SHP77 (cell line): ENCODE measurements around the gene ZNF526.
A peak's percentile ranks its signal among the peaks of the same experiment; 100 is the strongest.
"Not testable (repeated sequence)": the region's sequence is repeated elsewhere in the genome, so short reads cannot be mapped to it uniquely, and the experiment has no call there.

Source experiments
- DNase-seq, 2 experiments: peaks; one replicate each; lab custom pipeline; 2025; lab: John Stamatoyannopoulos, UW

The ZNF526 gene

GRCh38 chr19:42246922-42247639 lies 27.0 kb downstream of the ZNF526 start:
- DNase-seq, result no peak

- DNase-seq, result no peak
These were observed 27.6 kb downstream of the ZNF526 start for GRCh38 chr19:42247640-42248199.

DNA sequence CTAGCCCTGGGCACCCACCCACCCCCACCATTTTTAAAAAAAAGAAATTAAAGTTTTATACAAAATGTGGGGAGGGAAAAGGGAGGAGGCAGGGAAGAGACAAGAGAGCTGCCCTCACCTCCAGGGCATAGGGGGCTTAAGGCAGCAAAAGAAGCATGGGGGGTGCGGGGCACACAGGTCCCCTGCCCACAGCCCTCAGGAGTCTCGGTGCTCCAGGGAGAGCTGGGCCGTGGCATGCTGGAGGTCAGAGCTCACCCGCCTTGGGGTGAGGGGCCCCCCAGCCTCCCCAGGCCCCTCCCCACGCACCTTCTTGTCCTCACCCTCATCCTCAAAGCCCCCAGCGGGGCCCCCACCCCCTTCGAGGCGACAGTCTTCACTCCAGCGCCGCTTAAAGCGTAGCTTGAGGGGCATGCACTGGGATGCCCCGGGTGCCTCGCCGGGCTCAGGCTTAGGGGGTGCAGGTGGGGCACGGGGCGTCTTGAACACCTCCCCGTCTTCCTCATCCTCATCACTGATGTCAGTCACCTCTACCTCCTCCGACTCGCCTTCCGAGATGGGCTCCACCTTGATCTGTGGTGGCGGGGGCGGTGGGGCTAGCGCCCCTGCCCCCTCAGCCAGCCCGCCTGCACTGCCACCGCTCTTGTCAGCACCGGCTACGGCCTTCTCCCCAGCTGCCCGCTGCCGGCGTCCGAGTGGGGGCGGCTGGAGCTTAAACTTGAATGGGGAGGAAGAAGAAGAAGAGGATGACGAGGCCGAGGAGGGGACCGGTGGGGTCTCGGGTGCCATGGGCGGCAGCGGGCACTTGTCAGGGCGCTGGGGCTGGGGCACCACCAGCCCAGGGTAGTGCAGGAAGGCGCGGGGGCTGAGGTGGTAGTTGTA lies 28.4 kb downstream of the ZNF526 start:
- no peak for DNase-seq

DNA sequence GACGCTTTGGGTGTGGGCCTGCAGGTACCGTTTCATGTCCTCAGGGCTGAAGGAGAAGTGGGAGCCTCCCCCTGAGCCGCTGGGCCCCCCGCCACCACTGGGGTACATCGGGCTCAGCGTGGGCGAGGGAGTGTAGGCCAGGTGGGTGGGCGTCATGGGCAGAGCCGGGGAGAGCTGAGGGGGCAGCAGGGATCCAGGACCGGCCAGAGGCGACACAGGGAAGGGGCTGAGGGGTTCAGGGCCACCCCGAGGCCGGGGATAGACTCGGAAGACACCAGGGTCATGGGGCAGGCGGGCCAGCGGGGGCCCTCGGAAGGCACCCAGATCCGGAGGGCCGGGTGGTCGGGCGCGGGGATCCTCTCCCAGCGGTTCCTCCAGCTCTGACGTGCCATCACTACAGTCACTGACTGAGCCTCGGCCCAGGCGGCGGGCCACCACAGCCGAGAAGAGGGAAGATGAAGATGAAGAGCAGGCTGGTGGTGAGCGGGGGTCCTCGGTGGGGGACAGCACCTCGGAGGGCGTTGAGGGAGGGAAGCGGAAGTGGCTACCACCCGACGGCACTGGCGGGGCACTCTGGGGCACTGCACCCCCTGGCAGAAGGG lies 29.1 kb downstream of the ZNF526 start:
- no peak for DNase-seq

- DNase-seq, result no peak
These were observed 29.7 kb downstream of the ZNF526 start for GRCh38 chr19:42249769-42250168.

DNA sequence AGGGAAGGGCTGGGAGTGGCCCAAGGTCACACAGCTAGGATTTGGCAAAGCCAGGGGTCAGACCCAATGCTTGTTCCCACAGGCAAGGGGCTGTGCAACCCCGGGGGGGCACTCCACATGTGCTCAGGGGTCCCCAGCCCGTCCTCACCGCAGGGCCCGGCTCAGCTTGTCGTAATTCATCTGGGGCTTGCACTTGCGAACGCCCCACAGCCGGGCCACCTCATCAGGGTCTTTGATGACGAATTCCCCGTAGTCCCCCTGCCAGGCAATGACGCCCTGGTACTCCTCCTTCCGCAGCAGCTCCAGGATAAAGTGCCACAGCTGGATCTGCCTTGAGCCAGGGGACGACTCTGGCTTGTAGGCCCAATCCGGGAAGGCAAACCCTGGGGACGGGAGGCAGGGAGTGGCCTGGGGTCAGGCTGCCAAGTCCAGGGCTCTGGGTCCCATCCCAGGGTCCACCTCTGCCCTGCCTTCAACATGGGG lies 30.1 kb downstream of the ZNF526 start:
- DNase-seq, result no peak

DNA sequence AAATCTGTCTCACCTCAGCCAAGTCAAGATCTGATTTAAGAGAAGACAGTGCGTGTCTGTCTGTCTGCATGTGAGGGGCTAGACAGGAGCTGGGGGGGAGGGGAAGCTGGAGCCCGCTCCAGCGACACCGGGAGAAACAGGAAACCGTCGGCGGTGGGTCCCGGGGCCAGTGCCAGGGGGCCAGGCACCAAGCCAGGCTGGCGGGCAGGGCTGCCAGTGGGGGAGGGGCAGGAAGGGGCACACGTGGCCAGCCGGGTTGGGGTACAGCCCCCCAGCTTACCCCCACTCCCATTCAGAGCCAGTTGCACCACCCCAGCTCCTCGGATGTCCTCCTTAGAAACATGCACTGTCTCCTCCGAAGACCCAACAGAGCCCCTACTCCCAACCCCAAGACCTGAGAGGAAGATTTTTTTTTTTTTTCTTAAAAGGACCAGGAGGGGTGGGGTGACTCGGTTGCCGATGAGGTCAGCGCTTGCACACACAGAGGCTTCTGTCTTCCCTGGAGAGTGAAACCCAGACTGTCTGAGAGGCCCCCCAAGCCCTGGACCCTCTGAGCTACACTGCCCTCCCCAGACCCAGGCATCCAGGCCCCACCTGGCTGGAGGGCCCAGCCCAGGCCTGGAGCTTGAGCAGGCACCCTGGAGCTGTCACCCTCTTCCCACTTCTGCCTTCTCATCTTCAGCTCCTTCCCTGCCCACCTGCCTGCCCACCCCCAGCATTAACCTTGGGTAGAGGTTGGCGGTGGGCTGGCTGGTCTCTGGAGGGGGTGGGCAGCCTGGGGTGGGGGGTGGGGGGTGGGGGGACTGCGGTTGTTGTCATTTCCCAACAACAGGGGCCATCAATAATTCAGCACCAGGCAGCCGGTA lies 30.8 kb downstream of the ZNF526 start:
- no peak for DNase-seq

DNA sequence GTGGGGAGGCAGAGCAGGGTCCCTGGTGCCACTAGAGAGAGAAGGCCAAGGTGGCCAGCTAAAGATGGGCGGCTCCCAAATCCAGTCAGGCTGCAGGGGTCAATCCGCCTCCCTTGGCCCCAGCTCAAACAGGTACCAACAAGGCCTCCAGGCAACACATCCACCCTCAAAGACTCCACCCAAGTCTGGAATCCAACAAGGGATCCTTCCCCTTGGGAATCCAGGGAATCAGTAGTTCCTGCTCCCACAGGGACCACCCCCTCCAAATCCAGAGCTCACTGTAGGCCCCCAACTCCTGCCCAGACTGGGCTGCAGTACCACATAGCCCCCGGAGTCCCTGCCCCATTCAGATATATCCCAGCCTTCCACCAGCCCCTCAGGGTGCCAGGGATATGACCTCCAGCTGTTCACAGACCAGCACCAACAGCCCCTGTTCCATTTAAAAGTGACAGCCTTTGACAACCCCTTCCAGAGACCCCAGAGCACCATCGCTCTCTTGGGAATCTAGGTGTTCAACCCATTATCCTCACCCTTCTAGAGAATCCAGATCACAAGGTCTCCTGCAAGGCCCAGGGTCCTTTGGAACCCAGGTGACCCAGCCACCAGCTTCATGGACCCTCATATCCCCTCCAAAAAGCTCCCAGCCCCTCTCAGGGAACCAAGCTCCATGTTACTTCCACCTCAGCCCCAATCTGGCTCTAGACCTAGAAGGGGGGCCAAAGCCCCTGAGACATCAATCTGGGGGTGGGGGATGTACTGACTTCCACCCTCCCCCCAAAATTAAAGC lies 31.7 kb downstream of the ZNF526 start:
- no peak for DNase-seq

DNA sequence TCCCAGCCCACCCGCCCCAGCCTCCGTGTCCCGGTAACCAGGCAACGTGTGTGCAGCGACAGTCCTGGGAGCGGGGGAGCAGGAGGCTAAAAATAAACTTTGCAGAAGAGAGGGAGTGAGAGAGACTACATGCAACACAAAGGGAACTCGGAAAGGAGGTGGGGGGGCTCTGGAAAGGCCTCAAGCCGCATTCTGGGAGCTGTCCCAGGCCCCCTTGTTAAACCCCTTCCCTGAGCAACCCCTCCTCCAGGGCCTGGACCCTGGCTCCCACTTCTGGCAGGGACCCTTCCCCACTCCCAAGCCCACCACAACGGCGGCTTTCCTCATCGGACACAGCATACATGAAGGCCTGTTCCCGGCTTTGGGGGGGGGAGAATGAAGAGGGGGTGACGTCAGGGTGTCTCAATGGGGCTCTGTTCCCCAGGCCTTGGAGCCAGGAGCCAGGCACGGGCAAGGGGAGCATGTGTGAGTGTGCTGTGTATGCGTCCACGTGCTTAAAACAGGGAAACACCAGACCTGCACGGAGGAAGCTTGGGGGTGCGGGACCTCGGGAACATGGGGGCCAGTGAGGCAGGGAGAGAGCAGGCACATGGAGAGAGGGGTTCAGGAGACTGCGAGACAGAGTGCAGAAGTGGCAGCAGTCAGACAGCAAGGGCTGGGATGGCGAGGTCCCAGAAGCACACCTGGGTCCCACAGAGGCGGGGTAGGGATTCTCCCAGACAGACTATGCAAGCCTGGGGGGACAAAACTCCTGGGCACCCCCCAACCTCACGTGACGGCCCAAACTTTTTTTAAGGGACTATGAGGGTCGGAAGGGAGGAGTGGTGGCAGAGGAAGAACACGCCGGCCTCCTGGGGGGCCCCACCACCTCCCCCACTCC lies 32.5 kb downstream of the ZNF526 start:
- no peak for DNase-seq

DNA sequence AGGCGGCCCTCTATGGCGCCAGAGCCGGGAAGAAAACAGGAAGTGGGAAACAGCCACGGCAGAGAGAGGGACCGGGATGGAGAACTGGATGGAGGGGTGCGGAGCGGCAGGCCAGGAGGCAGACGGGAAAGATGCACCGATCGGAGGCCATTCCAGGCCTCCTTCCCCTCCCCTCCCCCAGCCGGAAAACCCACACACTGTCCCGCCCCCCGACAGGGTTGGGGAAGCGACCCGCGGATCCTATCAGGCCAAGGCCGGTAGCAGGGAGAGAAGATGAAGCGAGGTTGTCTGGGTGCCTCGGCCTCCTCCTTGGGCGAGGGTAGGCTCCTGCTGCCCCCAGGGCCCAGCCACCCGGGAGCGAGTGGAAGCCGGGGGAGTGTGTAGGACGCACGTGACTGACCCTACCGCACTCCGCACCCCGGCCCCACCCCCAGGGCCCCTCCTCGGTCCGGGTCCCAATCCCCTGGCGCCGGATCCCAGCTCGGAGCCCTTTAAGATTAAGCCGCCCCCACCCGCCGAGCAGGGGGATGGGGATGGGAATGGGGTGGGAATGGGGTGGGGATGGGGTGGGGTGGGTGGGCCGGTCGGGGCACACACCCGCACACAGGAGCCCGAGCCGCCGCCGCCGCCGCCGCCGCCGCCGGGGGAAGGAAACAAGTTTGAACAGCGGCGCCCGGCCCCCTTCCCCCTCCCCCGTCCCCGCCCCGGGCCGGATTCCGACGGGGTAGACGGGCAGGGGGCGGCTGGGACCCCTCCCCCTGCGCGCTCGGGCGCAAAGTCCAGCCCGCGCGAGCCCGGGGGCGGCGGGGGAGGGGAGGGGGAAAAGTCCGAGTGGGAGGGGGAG lies 33.4 kb downstream of the ZNF526 start:
- peak in 1 of 2 experiments; percentile 16 for DNase-seq

- peak; percentile 27 to 30 for DNase-seq
These were observed 34.2 kb downstream of the ZNF526 start for GRCh38 chr19:42254089-42254849.

DNA sequence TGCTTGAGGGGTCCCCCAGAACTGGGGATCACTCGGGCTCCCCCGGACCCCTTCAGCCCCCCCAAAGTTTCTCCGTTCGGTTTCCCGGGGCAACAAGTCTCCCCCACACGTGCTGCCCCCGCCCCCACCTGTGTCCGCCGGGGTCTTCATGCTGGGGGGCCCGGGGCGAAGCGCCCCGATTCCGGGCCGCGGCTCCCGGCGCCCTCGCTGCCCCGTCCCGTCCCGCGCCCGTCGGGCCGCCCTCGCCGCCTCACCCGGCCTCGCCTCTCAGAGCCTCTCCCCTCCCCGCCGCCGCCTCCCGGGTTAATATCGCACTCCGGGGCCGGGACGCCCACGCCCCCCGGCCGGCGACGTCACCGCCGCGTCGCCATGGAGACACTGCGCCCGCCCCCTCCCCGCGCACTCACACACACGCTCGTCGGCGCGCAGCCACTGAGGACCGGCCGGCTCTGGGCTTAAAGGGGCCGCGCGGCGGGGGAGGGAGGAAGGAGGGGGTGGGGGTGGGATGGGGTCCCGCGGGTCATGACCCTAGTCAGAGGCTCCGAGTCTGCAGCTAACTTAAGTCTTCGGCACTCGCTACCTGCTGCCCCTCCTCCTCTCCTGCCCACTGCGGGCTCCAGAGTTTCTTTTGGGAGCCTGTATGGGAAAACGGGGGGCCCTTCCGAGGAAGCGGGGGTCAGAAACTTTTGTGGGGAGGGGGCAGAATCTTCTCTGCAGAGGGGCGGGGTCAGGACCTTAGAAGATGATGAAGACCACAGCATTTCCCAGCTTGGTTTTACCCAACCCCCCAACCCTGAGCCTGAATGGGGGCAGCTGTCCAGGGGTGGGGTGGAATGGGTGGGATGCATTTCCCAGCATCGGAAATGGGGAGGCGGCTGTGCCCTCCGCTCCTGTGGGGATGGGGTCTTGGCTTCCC lies 35.0 kb downstream of the ZNF526 start, which contains the start of gene ERF:
Gene ERF, minus strand, starts transcription at position 279 of the 916 bp plus-strand sequence. Its CDS starts 129 bp downstream, at position 150.
- DNase-seq, result peak; percentile 69 to 87

GRCh38 chr19:42255766-42256745 lies 35.9 kb downstream of the ZNF526 start:
- DNase-seq, result peak; percentile 21 to 35

- not testable (repeated sequence) for DNase-seq
These were observed 37.7 kb downstream of the ZNF526 start for GRCh38 chr19:42257842-42258241.

DNA sequence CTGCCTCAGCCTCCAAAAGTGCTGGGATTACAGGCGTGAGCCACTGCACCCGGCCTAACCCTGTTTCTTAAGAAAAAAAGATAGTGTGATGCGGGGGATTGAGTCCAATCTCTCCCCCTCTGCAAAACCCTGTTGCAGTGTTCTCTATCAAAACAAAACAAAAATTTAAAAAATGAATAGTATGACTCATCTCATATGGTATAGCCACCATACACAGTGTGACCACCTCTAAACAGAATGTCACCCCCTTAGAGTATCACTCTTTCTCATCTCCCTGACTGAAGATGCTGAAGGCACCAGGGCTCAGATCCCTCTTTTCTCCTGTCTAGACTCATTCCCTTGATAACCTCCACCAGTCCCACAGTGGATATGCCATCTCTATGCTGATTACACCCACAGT lies 41.7 kb downstream of the ZNF526 start:
- DNase-seq, result no peak
